Natural killer cell (primary cell): ENCODE measurements around the gene PTPN21. TPM values are rescaled to one million over a fixed set of nuclear protein-coding genes. Genes with fewer than 3 reads are reported as not detected.

Experiments
- ATAC-seq, 3 donors: fragments of 150-1000 bp in 2 of 3; fragments of 200-7000 bp in 1 of 3; cut with Tn5 transposase; 1 replicate in 1 of 3; 2 replicates in 2 of 3; pipeline ENCODE4 v1.10.0; 2021; ENCODE audit warnings: mild to moderate bottlenecking in 2 of 3, moderate library complexity in 2 of 3
- DNase-seq, 2 donors: peaks; one replicate each; pipeline versions ENCODE4 v3.0.0 to v3.0.0-alpha.2; 2013 to 2021; ENCODE audit warnings: mixed read lengths in 1 of 2
- H3K27ac ChIP-seq: one replicate; pipeline ENCODE4 v1.5.1; 2013; ENCODE audit warnings: mild to moderate bottlenecking, low read length
- H3K27me3 ChIP-seq: one replicate; pipeline ENCODE4 v1.6.1; 2013; ENCODE audit warnings: low read length; ENCODE audit not compliant: control insufficient read depth, insufficient read depth
- H3K36me3 ChIP-seq: one replicate; pipeline ENCODE4 v1.6.1; 2013; ENCODE audit warnings: low read length; ENCODE audit not compliant: control insufficient read depth, insufficient read depth
- H3K4me1 ChIP-seq: one replicate; pipeline ENCODE4 v1.6.1; 2013; ENCODE audit warnings: low read length; ENCODE audit not compliant: control insufficient read depth, insufficient read depth
- H3K4me3 ChIP-seq: one replicate; pipeline ENCODE4 v1.5.1; 2013; ENCODE audit warnings: low read length
- H3K9me3 ChIP-seq: one replicate; pipeline ENCODE4 v1.6.1; 2013; ENCODE audit warnings: low read length; ENCODE audit not compliant: control insufficient read depth, insufficient read depth
- H3K27ac Mint-ChIP-seq, 2 donors: one replicate each; pipeline ENCODE4 v1.8.0; 2022; ENCODE audit warnings: mild to moderate bottlenecking in 2 of 2, mixed read lengths in 2 of 2, moderate library complexity in 1 of 2
- H3K27me3 Mint-ChIP-seq, 2 donors: one replicate each; pipeline ENCODE4 v1.8.0; 2022; ENCODE audit warnings: low read depth in 2 of 2, mixed read lengths in 2 of 2
- H3K36me3 Mint-ChIP-seq: one replicate; pipeline ENCODE4 v1.8.0; 2022; ENCODE audit warnings: mixed read lengths
- H3K4me1 Mint-ChIP-seq, 2 donors: one replicate each; pipeline ENCODE4 v1.8.0; 2022; ENCODE audit warnings: mixed read lengths in 2 of 2
- H3K4me3 Mint-ChIP-seq: one replicate; pipeline ENCODE4 v1.8.0; 2022; ENCODE audit warnings: mild to moderate bottlenecking, moderate library complexity, mixed read lengths
- H3K9me3 Mint-ChIP-seq, 2 donors: one replicate each; pipeline ENCODE4 v1.8.0; 2022; ENCODE audit warnings: mixed read lengths in 2 of 2
- CTCF ChIP-seq: fragments of 200-600 bp; IDR thresholded peaks from one replicate; pipeline ENCODE4 v1.8.0; 2022; ENCODE audit warnings: antibody characterized with exemption
- WGBS: methylation state at CpG from one replicate; pipeline ENCODE4 v1.1.7; 2013; ENCODE audit warnings: missing lambda C conversion rate; ENCODE audit not compliant: insufficient coverage; 5-methylcytosine and 5-hydroxymethylcytosine counted together
- intact Hi-C: fragments of 100-400 bp; cut with micrococcal nuclease; formaldehyde crosslinking; loops from one replicate; pipeline ENCODE4 v1.14.2; 2022
- total RNA-seq, 4 donors: library from RNA; stranded (reverse); fragments of 120-200 nt in 1 of 4; gene quantifications; one replicate each; pipeline versions ENCODE4 v1.2.3 to v1.2.4, GENCODE V29; 2013 to 2022

Gene PTPN21
- total RNA-seq, 3 donors from 2014 or later (not counting 1 experiment from before 2014, with no cell fraction given): 0.15 TPM; not detected in 2

DNA sequence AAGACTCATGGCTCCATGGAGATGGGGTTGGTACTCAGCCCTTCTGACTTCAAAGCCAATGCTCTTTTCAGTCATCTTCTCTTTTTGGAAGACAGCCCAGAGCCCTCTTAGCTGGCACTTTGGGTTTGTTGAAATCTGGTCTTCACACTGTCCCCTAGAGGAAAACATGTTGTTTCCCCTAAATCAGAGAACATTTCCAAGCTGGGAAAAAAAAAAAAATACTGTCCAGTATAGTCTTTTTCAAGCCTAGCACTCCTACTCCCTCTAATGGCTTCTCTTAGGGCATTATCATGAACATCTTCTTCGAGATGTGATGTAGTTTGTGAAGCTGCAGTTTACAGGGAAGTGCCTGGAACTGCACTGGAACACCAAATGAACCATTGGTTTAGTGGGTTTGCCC is 5.0 kb upstream of the PTPN21 start:
- no peaks in the 10 kb centered on the region for H3K9me3 ChIP-seq
- Mint-ChIP-seq H3K9me3 (no peaks in the 10 kb centered on the region), H3K36me3 (no peaks in the 10 kb centered on the region), H3K4me3 (no peak overlapping the region), H3K4me1 (peaks cover 22 to 27% of the 10 kb centered on the region in 2 donors), H3K27me3 (peaks cover 22 to 33% of the 10 kb centered on the region in 2 donors), H3K27ac (no peak overlapping the region)
- H3K4me3 ChIP-seq: no peak overlapping the region
- DNase-seq (peak in 1 of 2 donors; percentile 16), ATAC-seq (no peak)
- H3K4me1 ChIP-seq: peaks cover 20% of the 10 kb centered on the region
- no peak overlapping the region for H3K27ac ChIP-seq
- intact Hi-C loops: loop anchor here (5.0 to 10.0 kb wide), 2 partner anchors 548 to 615 kb away; no protein-coding TSS in a partner anchor
- TF ChIP-seq CTCF: no peak
- H3K36me3 ChIP-seq: no peaks in the 10 kb centered on the region
- peaks cover 19% of the 10 kb centered on the region for H3K27me3 ChIP-seq
- WGBS: no CpG with 5 or more reads among the region's 1 CpG

DNA sequence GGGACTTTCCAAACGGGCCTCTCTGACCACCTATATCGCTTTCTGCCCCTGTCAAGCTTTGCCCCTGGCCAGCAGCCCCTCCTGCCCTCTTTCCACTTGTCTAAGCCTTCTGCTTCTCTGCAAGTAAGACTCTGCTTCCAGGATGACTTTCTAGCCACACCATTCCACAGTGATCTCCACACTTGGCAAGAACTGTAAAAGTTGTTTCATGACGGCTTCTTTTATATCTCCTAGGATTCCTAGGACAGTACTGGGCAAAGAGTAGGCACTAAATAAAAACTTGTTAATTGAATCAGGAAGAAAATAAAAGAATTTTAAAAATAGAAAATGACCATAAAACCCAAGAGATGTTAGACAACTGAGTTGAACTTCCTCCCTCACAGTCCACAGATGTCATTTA is 1.8 kb upstream of the PTPN21 start:
- no peak for DNase-seq
- no peaks in the 10 kb centered on the region for H3K36me3 ChIP-seq
- 42% methylated on average over 3 of the region's 3 CpGs for WGBS
- no peaks in the 10 kb centered on the region for H3K9me3 ChIP-seq
- no peak for TF ChIP-seq CTCF
- no peak overlapping the region for H3K27ac ChIP-seq
- peaks cover 46% of the 10 kb centered on the region for H3K27me3 ChIP-seq
- H3K27ac Mint-ChIP-seq: no peak overlapping the region
- H3K4me1 Mint-ChIP-seq: peaks cover 12 to 15% of the 10 kb centered on the region in 2 donors
- intact Hi-C loops: no loop called here
- no peak overlapping the region for H3K4me3 ChIP-seq
- no peaks in the 10 kb centered on the region for H3K9me3 Mint-ChIP-seq
- peaks cover 34 to 46% of the 10 kb centered on the region in 2 donors for H3K27me3 Mint-ChIP-seq
- no peak for ATAC-seq
- H3K4me1 ChIP-seq: peaks cover 18% of the 10 kb centered on the region
- H3K36me3 Mint-ChIP-seq: no peaks in the 10 kb centered on the region
- H3K4me3 Mint-ChIP-seq: peak overlapping the region; percentile 8

- ATAC-seq (no peak), DNase-seq (peak in 1 of 2 donors; percentile 29)
- Mint-ChIP-seq H3K36me3 (no peaks in the 10 kb centered on the region), H3K4me1 (peaks cover 12 to 15% of the 10 kb centered on the region in 2 donors), H3K27ac (peak overlapping the region in 1 of 2 donors; percentile 27), H3K27me3 (peaks cover 28 to 43% of the 10 kb centered on the region in 2 donors), H3K9me3 (no peaks in the 10 kb centered on the region), H3K4me3 (peak overlapping the region; percentile 85)
- TF ChIP-seq CTCF: no peak
- WGBS: 9% methylated on average over 19 of the region's 19 CpGs
- intact Hi-C loops: no loop called here
- H3K27ac ChIP-seq: no peak overlapping the region
- H3K36me3 ChIP-seq: no peaks in the 10 kb centered on the region
- H3K27me3 ChIP-seq: peaks cover 58% of the 10 kb centered on the region
- H3K4me1 ChIP-seq: peaks cover 25% of the 10 kb centered on the region
- no peaks in the 10 kb centered on the region for H3K9me3 ChIP-seq
- no peak overlapping the region for H3K4me3 ChIP-seq
Observed at GRCh38 chr14:88553886-88554456, 836 bp downstream of the PTPN21 start.

GRCh38 chr14:88552876-88553275 is 1.9 kb downstream of the PTPN21 start:
- ATAC-seq: no peak
- peaks cover 25% of the 10 kb centered on the region for H3K4me1 ChIP-seq
- intact Hi-C loops: no loop called here
- Mint-ChIP-seq H3K9me3 (no peaks in the 10 kb centered on the region), H3K36me3 (no peaks in the 10 kb centered on the region), H3K27me3 (peaks cover 31 to 47% of the 10 kb centered on the region in 2 donors), H3K4me1 (peaks cover 12 to 15% of the 10 kb centered on the region in 2 donors), H3K4me3 (peak overlapping the region; percentile 73), H3K27ac (no peak overlapping the region)
- no peaks in the 10 kb centered on the region for H3K9me3 ChIP-seq
- no peaks in the 10 kb centered on the region for H3K36me3 ChIP-seq
- no peak for TF ChIP-seq CTCF
- WGBS: 92% methylated on average over 2 of the region's 2 CpGs
- no peak overlapping the region for H3K4me3 ChIP-seq
- no peak for DNase-seq
- peaks cover 58% of the 10 kb centered on the region for H3K27me3 ChIP-seq
- H3K27ac ChIP-seq: no peak overlapping the region
